Keratinocyte (primary cell): Measurements from ENCODE around the gene ATP13A5. TPM values are rescaled to one million over a fixed set of nuclear protein-coding genes. Genes with fewer than 3 reads are reported as not detected.

ENCODE experiments used
- DNase-seq: peaks from one replicate; pipeline ENCODE4 v3.0.0-alpha.2; 2011; ENCODE audit warnings: low read depth, missing footprints, low spot score
- FAIRE-seq: peaks from 2 replicates; lab custom pipeline; 2011; peaks lifted over from hg19 to GRCh38; lab: Jason Lieb, UNC
- H2AFZ ChIP-seq: 2 replicates; pipeline ENCODE4 v1.6.0; 2012; ENCODE audit warnings: low read length, control low read depth, inconsistent platforms; ENCODE audit not compliant: control insufficient read depth
- H3K27ac ChIP-seq: 2 replicates; pipeline ENCODE4 v1.5.1; 2011; ENCODE audit warnings: low read length; ENCODE audit not compliant: control insufficient read depth, insufficient read depth
- H3K27me3 ChIP-seq: 3 replicates; pipeline ENCODE4 v1.6.0; 2011; ENCODE audit warnings: low read length; ENCODE audit not compliant: control insufficient read depth, insufficient read depth; ENCODE audit errors: extremely low read depth
- H3K36me3 ChIP-seq, 2 experiments: 2 replicates in 1 of 2; 3 replicates in 1 of 2; pipeline ENCODE4 v1.5.1; 2011; ENCODE audit warnings: low read length in 2 of 2, mild to moderate bottlenecking in 1 of 2; ENCODE audit not compliant: control insufficient read depth in 2 of 2, insufficient read depth in 2 of 2; ENCODE audit errors: extremely low read depth in 1 of 2
- H3K4me1 ChIP-seq: 3 replicates; pipeline ENCODE4 v1.5.1; 2011; ENCODE audit warnings: low read length; ENCODE audit not compliant: control insufficient read depth, insufficient read depth; ENCODE audit errors: extremely low read depth
- H3K4me2 ChIP-seq: 3 replicates; pipeline ENCODE4 v1.6.0; 2011; ENCODE audit warnings: low read depth, low read length; ENCODE audit not compliant: control insufficient read depth, insufficient read depth; ENCODE audit errors: extremely low read depth
- H3K4me3 ChIP-seq, 3 experiments: fragments of 200-600 bp in 1 of 3; sonication (generic) in 1 of 3; 2 replicates in 2 of 3; 3 replicates in 1 of 3; pipeline ENCODE4 v1.5.1; 2011 to 2016; ENCODE audit warnings: low read length in 3 of 3, mild to moderate bottlenecking in 3 of 3, control low read depth in 2 of 3, inconsistent platforms in 1 of 3, low read depth in 1 of 3, mixed read lengths in 1 of 3, mixed run types in 1 of 3, moderate library complexity in 1 of 3; ENCODE audit not compliant: control insufficient read depth in 2 of 3, insufficient read depth in 2 of 3; ENCODE audit errors: extremely low read depth in 1 of 3
- H3K79me2 ChIP-seq: 2 replicates; pipeline ENCODE4 v1.6.0; 2012; ENCODE audit warnings: low read length; ENCODE audit not compliant: control insufficient read depth, insufficient read depth
- H3K9ac ChIP-seq: 3 replicates; pipeline ENCODE4 v1.6.0; 2011; ENCODE audit warnings: low read length; ENCODE audit not compliant: control insufficient read depth, insufficient read depth; ENCODE audit errors: extremely low read depth
- H3K9me1 ChIP-seq: 3 replicates; pipeline ENCODE4 v1.6.0; 2011; ENCODE audit warnings: low read length; ENCODE audit not compliant: control insufficient read depth, insufficient read depth; ENCODE audit errors: extremely low read depth
- H3K9me3 ChIP-seq: 2 replicates; pipeline ENCODE4 v1.5.1; 2012; ENCODE audit warnings: low read depth, low read length; ENCODE audit not compliant: control insufficient read depth
- H4K20me1 ChIP-seq: 3 replicates; pipeline ENCODE4 v1.6.0; 2011; ENCODE audit warnings: low read length; ENCODE audit not compliant: control insufficient read depth, insufficient read depth; ENCODE audit errors: extremely low read depth
- CTCF ChIP-seq, 3 experiments: IDR thresholded peaks in 1 of 3; conservative IDR thresholded peaks in 1 of 3; optimal IDR thresholded peaks in 1 of 3; 2 replicates in 2 of 3; 3 replicates in 1 of 3; pipeline versions ENCODE3 to v1.5.1; 2011; ENCODE audit warnings: low read length in 3 of 3, mild to moderate bottlenecking in 3 of 3, moderate library complexity in 2 of 3, control low read depth in 1 of 3, inconsistent platforms in 1 of 3; ENCODE audit not compliant: insufficient read depth in 2 of 3; ENCODE audit errors: extremely low read depth in 1 of 3
- EZH2 ChIP-seq: IDR thresholded peaks from one replicate; pipeline ENCODE4 v1.6.1; 2012; ENCODE audit warnings: inconsistent platforms, mild to moderate bottlenecking, low read length, moderate library complexity
- dilution Hi-C: fragments of 300-500 bp; cut with MboI; formaldehyde crosslinking; loops from one replicate; pipeline ENCODE4 v1.7.0; 2020; ENCODE audit warnings: low sequenced_read_pairs; ENCODE audit not compliant: extremely low pct_ligation_motif_present
- polyA plus RNA-seq, 5 experiments: library from polyadenylated mRNA; depleted of rRNA in 3 of 5; stranded (reverse) in 3 of 5; stranded (forward) in 1 of 5; unstranded in 1 of 5; fragments of >200 nt; gene quantifications; 1 replicate in 1 of 5; 2 replicates in 3 of 5; 3 replicates in 1 of 5; pipeline versions ENCODE4 v1.2.1 to v1.2.3, GENCODE V29; 2011 to 2012; ENCODE audit warnings: missing spikeins in 2 of 5, low read depth in 1 of 5, low replicate concordance in 1 of 5

Gene ATP13A5
- polyA plus RNA-seq, 1 donor (not counting 4 experiments of a cell fraction or from before 2014, with no cell fraction given) = not detected

- Histone ChIP-seq H3K36me3 (no peaks in the 10 kb centered on the region), H3K9me3 (peaks cover 2% of the 10 kb centered on the region), H3K27me3 (no peaks in the 10 kb centered on the region), H3K4me2 (no peak overlapping the region), H4K20me1 (no peaks in the 10 kb centered on the region), H3K9ac (no peak overlapping the region), H3K9me1 (no peaks in the 10 kb centered on the region), H2AFZ (no peak overlapping the region), H3K27ac (no peak overlapping the region), H3K4me1 (no peaks in the 10 kb centered on the region), H3K4me3 (no peak overlapping the region), H3K79me2 (no peaks in the 10 kb centered on the region)
- no peak for TF ChIP-seq EZH2
- TF ChIP-seq CTCF (optimal IDR thresholded peaks at IDR 0.05 in 1 of 3, IDR thresholded peaks at IDR 0.05 in 1 of 3, conservative IDR thresholded peaks at IDR 0.05 in 1 of 3; ENCODE audit: extremely low read depth in 1 of 3, insufficient read depth in 2 of 3, low read length in 3 of 3) = no peak
- FAIRE-seq (no peak), DNase-seq (no peak)
- dilution Hi-C loops = no loop called here
These were observed 38.1 kb upstream of the ATP13A5 start for GRCh38 chr3:193416629-193417028.

GRCh38 chr3:193407688-193408087 lies 29.1 kb upstream of the ATP13A5 start:
- no peak overlapping the region for H3K27ac ChIP-seq
- no peaks in the 10 kb centered on the region for H3K4me1 ChIP-seq
- H3K27me3 ChIP-seq = no peaks in the 10 kb centered on the region
- H3K79me2 ChIP-seq = no peaks in the 10 kb centered on the region
- H3K9ac ChIP-seq = no peak overlapping the region
- H4K20me1 ChIP-seq = no peaks in the 10 kb centered on the region
- dilution Hi-C loops = no loop called here
- no peaks in the 10 kb centered on the region for H3K9me1 ChIP-seq
- FAIRE-seq = no peak
- H2AFZ ChIP-seq = no peak overlapping the region
- no peaks in the 10 kb centered on the region for H3K9me3 ChIP-seq
- H3K36me3 ChIP-seq = no peaks in the 10 kb centered on the region
- TF ChIP-seq EZH2 = no peak
- no peak for TF ChIP-seq CTCF (optimal IDR thresholded peaks at IDR 0.05 in 1 of 3, IDR thresholded peaks at IDR 0.05 in 1 of 3, conservative IDR thresholded peaks at IDR 0.05 in 1 of 3; ENCODE audit: extremely low read depth in 1 of 3, insufficient read depth in 2 of 3, low read length in 3 of 3)
- no peak for DNase-seq
- H3K4me2 ChIP-seq = no peak overlapping the region
- no peak overlapping the region for H3K4me3 ChIP-seq
